Measurements from ENCODE around the gene CAPN9. TPM values are rescaled to one million over a fixed set of nuclear protein-coding genes. Genes with fewer than 3 reads are reported as not detected.

The CAPN9 gene
- total RNA-seq, 1 donor from 2014 or later = 26.6 TPM

GRCh38 chr1:230790026-230790425 is 42.8 kb downstream of the CAPN9 start:
- Histone ChIP-seq H3K4me3 (no peak overlapping the region), H3K27ac (no peak overlapping the region), H3K36me3 (no peaks in the 10 kb centered on the region), H3K27me3 (ENCODE audit: low read depth) (peaks cover 6% of the 10 kb centered on the region), H3K9me3 (no peaks in the 10 kb centered on the region), H3K4me1 (no peaks in the 10 kb centered on the region)
- ATAC-seq (no peak), DNase-seq (no peak)
- no peak for TF ChIP-seq CTCF (IDR thresholded peaks at IDR 0.05)
- intact Hi-C loops (cut with DNase I) = no loop called here

GRCh38 chr1:230791986-230792564 is 44.9 kb downstream of the CAPN9 start:
- no peak for DNase-seq
- Histone ChIP-seq H3K4me3 (no peak overlapping the region), H3K4me1 (no peaks in the 10 kb centered on the region), H3K9me3 (no peaks in the 10 kb centered on the region), H3K27ac (no peak overlapping the region), H3K27me3 (ENCODE audit: low read depth) (peaks cover 6% of the 10 kb centered on the region), H3K36me3 (no peaks in the 10 kb centered on the region)
- no peak for ATAC-seq
- no peak for TF ChIP-seq CTCF (IDR thresholded peaks at IDR 0.05)
- intact Hi-C loops (cut with DNase I) = no loop called here

- intact Hi-C loops (cut with DNase I) = no loop called here
- no peak overlapping the region for H3K4me3 ChIP-seq
- TF ChIP-seq CTCF (IDR thresholded peaks at IDR 0.05) = no peak
These were observed 45.7 kb downstream of the CAPN9 start for GRCh38 chr1:230792691-230793462.

GRCh38 chr1:230793463-230793745 is 46.2 kb downstream of the CAPN9 start:
- H3K9me3 ChIP-seq = no peaks in the 10 kb centered on the region
- ATAC-seq (no peak), DNase-seq (no peak)
- peaks cover 6% of the 10 kb centered on the region for H3K27me3 ChIP-seq (ENCODE audit: low read depth)
- TF ChIP-seq CTCF (IDR thresholded peaks at IDR 0.05) = no peak
- no peaks in the 10 kb centered on the region for H3K4me1 ChIP-seq
- no peak overlapping the region for H3K27ac ChIP-seq
- H3K36me3 ChIP-seq = no peaks in the 10 kb centered on the region
- intact Hi-C loops (cut with DNase I) = no loop called here
- H3K4me3 ChIP-seq = no peak overlapping the region

More at GRCh38 chr1:230792691-230793462, 45.7 kb downstream of the CAPN9 start:
- Histone ChIP-seq H3K9me3 (no peaks in the 10 kb centered on the region), H3K4me1 (no peaks in the 10 kb centered on the region), H3K36me3 (no peaks in the 10 kb centered on the region), H3K27ac (no peak overlapping the region), H3K27me3 (ENCODE audit: low read depth) (peaks cover 6% of the 10 kb centered on the region)
- DNase-seq (no peak), ATAC-seq (no peak)

- H3K9me3 ChIP-seq = no peaks in the 10 kb centered on the region
- ATAC-seq = no peak
- H3K4me1 ChIP-seq = no peaks in the 10 kb centered on the region
- H3K4me3 ChIP-seq = no peak overlapping the region
- DNase-seq = no peak
- intact Hi-C loops (cut with DNase I) = no loop called here
- TF ChIP-seq CTCF (IDR thresholded peaks at IDR 0.05) = no peak
- H3K36me3 ChIP-seq = no peaks in the 10 kb centered on the region
- H3K27ac ChIP-seq = no peak overlapping the region
- peaks cover 6% of the 10 kb centered on the region for H3K27me3 ChIP-seq (ENCODE audit: low read depth)
These were observed 47.2 kb downstream of the CAPN9 start for GRCh38 chr1:230794431-230794830.
